GM19193 (cell line): ENCODE measurements around the gene PTX4.

Experiments
- POLR2A ChIP-seq: IDR thresholded peaks from 4 replicates; pipeline ENCODE4 v1.6.1; 2011; ENCODE audit not compliant: insufficient read depth, insufficient read length; ENCODE audit errors: extremely low read depth

Gene PTX4

DNA sequence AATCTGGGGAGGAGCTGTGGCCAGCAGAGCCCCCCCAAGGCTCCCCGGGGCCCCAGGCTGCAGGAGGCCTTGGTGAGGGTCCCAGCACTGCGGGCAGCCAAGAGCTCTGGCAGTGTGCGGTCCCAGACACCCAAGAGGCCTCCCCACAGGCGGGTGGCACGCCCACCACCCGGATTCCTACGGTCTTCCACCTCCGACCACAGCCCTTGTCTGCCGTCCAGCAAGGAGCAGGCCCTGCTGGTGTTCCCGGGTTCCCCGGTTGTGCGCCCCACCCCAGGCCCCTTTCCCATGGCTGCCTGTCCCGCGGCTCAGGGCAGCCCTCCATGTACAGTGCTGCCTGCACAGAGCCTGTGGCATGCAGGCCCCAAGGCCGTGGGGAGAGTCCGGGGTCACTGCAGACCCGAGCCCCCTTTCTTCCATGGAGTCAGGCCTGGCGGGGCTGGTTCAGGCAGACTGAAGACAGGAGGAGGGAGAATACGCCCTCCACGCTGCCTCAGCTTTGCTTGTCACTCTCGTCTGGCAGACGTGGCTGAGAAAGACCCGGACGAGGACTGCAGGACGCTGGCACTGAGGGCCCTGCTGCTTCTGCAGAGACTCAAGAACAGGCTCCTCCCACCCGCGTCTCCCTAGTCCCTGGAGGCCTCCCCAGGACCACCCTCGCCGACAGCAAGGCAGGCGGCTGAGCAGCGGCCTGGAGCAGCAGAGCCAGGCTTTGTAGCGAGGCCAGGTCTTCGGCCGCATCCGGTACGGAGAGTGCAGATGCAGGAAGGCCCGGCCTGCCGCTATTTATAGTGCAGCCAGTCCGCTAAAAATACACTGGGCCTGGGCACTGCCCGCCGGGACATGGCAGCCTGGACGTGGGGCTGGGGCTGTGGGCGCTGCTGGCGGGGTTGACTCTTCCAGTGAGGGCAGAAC is 20.8 kb upstream of the PTX4 start:
- TF ChIP-seq POLR2A = no peak

DNA sequence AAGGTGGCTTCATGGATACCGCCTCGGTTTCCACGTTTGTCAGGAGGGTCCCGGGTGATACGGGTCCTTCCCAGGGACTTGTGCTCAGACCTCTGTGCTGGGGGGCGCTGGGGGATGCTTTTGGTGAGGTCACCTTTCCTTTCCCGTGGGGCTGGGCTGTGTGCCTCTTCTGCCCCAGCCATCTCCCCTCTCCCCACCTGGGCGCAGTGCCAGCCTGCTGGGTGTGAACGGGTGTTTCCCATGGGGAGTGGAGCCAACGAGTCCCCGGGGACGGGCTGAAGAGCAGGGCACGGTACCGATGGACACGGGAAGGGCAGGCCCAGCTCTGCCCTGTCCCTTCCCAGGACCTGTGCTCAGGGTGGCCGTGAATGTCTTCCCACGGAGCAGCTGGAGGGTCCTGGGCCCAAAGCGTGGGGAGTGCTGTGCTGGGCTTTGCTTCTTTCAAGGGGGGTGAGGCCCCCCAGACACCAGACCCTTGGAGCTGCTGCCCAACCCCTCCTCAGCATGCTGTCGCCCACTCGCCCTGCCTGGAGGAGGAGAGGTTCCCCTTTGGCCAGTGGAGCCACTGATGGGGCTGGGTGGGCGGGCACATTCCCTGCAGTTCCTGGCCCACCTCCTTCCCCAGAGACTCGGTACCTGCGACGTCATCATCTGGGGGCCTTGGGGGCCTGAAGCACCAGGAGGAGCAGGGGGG is 19.9 kb upstream of the PTX4 start:
- TF ChIP-seq POLR2A = no peak

DNA sequence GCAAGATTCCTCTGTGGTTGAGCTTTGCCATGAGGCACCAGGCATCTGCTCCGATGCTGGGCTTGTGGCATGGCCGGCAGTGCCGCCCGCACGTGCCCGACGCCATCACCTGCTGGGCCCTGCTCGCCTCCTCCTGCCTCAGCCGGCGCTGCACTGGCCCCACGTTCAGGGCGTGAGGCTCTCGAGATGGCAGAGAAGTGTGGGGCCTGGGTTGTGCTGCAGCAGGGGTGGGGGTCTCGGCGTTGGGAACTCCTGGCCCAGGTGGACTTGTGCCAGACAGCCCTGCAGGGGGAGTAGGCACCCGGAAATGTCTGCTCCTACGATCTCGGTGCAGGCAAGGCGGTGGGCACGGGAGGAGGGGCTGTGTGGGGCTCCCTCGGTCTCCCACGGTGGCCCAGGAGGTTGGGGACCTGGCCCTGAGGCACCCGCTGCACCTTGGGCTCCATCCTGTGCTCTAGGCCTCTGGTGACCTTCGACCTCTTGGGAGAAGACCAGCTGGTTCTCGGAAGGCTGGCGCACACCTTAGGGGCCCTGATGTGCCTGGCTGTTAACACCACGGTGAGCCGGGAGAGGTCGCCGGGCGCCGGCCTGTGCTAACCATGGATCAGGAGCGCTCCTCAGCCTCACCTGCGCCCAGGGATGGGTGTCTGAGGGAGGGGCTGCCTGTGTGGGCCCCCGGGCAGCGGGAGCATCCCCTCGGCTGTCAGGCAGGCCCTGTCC is 17.9 kb upstream of the PTX4 start:
- no peak for TF ChIP-seq POLR2A

DNA sequence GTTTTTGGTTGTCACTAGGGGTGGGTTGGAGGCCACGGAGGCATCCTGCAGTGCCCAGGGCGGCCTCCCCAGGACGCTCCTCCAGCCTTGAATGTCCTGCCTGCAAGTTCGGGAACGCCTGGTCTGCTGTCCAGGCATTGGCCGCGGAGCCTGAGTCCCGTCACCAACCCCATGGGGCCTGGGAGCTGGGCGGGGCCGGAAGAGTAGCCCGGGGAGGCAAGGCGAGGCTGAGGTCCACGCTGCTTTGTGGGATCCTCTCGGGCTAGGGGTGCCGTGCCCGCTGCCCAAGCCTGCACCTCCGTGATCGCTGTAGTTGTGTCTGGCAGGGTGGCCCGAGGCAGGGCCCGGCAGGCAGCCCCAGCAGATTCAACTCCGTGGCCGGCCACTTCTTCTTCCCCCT is 17.2 kb upstream of the PTX4 start:
- TF ChIP-seq POLR2A = no peak

DNA sequence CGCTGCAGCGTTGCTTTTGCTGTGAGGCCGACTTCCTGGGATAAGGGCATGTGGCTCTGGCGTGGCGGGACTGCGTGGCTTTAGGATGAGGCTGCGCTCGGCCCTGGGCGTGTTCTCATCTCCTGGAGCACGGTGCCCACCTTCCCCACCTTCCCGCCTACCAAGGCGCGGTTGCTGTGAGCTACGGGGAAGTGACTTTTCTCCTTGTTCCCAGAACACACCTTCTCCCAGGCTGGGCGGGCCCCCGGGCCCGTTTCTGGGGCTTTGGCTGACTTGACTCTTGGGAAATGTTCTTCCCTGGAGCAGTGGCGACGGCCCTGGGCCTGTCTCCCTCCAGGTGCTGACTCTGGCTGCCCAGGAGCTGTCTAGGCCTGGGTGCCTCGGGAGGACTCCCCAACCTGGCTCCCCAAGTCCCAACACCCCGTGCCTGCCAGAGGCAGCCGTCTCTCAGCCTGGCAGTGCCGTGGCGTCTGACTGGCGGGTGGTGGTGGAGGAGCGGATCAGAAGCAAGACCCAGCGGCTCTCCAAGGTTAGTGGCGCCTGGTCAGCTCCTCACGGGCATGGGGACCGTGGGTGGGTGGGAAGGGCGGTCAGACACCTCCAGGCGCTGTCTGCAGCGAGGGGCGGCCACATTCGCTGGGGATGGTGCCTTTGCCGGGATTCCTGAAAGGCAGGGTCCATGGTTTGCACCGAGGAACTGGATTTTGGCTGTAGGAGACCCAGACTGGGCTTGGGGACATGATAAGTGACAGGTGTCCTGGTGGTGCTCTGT is 16.5 kb upstream of the PTX4 start:
- no peak for TF ChIP-seq POLR2A

DNA sequence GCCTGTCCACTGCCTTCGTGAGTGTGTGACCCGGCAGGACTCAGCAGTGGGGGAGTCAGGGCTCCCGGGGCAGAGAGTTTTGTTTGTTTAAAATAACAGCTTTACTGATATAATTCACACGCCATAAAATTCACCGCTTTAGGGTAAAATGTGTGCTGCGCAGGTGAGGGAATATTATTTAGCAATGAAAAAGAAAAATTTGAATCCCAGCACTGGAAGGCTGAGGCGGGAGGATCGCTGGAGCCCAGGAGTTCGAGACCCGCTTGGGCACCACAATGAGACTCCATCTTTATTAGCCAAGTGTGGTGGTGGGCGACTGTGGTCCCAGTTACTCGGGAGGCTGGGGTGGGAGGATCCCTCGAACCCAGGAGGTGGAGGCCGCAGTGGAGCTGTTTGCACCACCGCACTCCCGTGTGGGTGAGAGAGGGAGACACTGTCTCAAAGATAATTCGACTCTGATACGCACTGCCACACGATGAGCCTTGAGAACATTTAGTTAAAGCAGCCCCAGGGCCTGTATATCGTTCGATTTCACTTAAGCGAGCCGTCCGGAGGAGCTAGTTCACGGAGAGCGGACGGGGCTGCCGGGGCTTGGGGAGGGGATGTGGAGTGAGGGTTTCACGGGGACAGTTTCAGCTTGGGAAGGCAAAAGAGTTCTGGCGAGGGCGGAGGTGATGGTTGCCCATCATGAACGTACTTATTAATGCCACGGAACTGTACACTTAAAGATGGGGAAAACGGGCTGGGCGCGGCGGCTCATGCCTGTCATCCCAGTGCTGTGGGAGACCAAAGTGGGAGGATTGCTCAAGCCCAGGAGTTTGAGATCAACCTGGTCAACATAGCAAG is 14.6 kb upstream of the PTX4 start:
- TF ChIP-seq POLR2A = no peak

DNA sequence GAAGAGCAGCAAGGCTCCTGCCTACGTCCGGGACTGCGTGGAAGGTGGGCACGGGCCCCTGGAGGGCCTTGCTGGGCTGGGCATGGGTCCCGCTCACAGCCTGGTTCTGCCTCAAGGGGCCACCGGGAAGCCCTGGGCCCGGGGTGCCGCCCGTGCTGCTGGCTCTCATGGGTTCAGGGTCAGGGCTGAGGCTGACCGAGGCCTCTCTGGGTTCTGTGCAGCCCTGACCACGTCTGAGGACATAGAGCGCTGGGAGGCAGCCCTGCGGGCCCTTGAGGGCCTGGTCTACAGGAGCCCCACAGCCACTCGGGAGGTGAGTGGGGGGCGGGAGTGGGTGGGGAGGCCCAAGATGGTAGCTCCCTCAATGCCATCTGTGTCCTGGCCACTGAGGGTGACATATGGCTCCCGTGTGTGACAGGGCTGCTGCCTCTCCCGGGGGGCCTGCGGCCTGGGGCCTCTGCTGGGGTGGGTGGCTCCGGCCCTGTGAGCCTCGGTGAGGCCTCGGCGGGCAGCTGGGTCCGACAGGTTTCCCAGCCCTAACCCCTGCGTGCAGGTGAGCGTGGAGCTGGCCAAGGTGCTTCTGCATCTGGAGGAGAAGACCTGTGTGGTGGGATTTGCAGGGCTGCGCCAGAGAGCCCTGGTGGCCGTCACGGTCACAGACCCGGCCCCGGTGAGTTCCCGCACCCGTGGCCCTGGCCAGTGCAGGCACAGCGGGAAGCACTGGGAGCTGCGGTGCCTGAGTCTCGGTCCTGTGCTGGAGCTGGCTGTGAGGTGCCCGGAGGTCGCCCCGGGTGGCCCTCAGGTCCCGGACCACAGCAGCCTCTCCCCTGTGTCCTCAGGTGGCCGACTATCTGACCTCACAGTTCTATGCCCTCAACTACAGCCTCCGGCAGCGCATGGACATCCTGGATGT is 13.6 kb upstream of the PTX4 start:
- no peak for TF ChIP-seq POLR2A

DNA sequence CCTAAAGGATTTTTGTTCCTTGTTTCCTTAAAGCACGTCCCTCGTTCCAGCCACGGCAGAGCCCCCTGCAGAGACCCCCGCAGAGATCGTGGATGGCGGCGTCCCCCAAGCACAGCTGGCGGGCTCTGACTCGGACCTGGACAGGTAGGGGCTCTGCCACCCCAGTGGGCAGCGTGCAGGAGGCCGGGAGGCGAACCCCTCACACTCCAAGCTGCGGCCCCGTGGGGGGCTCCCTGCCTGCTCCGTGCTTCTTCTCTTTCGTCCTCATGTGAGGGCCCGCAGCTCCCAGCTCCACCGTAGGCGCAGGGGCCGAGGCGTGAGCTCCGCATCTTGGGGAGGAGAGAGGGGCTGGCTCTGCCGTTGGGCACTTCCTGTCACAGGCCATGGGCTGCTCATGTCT is 12.9 kb upstream of the PTX4 start:
- TF ChIP-seq POLR2A = no peak

DNA sequence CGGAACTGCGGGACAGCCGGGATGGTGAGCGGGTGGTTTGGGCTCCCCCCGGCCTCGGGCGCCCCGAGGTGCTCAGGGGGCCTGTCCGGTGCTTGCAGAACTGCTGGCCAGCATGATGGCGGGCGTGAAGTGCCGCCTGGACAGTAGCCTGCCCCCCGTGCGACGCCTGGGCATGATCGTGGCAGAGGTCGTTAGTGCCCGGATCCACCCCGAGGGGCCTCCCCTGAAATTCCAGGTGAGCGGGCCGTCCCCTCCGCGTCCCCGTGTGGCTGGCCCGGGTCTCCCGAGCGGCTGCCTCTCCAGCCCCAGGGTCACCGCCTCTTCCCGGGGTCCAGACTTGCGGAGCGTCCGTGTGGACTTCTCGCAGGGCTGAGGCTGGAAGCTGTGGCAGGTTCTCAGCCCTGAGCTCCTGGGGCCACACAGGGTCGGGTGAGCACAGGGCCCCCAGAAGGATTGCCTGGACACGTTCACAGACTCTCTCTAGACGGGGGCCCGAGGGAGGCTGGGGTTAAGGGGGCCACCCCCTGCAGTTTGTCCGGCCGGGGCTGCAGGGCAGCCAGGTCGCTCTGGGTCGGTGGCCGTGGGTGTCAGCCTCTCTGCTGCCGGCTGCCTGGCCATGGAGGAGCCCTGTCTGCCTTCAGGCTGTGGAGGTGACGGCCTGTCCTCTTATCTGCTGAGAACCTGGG is 11.9 kb upstream of the PTX4 start:
- no peak for TF ChIP-seq POLR2A

DNA sequence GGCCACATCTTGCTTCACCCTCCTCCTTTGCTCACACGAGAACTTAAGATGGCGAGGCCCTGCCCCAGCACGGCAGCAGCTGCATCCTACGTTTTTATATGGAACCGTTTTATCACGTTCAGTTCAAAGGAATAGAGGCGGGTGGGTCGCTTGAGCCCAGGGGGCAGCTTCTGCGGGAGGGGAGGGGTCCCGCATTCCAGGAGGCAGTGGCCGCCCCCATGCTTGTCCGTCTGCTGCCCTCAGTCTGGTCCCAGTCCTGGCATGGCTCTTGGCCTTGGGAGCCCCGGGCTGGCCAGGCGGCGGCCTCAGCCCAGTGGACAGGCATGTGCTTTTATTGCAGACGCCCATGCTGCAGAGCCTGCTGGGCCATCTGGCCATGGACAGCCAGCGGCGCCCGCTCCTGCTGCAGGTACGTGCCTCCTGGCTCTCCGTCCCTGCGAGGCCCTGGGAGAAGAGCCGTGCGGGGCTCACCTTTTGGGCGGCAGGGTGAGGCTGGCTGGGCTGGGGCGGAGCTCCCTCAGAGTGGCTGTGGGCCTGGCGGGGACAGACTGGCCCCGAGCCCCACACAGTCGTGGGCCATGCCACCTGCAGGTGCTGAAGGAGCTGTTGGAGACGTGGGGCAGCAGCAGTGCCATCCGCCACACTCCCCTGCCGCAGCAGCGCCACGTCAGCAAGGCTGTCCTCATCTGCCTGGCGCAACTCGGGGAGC is 11.2 kb upstream of the PTX4 start:
- no peak for TF ChIP-seq POLR2A

DNA sequence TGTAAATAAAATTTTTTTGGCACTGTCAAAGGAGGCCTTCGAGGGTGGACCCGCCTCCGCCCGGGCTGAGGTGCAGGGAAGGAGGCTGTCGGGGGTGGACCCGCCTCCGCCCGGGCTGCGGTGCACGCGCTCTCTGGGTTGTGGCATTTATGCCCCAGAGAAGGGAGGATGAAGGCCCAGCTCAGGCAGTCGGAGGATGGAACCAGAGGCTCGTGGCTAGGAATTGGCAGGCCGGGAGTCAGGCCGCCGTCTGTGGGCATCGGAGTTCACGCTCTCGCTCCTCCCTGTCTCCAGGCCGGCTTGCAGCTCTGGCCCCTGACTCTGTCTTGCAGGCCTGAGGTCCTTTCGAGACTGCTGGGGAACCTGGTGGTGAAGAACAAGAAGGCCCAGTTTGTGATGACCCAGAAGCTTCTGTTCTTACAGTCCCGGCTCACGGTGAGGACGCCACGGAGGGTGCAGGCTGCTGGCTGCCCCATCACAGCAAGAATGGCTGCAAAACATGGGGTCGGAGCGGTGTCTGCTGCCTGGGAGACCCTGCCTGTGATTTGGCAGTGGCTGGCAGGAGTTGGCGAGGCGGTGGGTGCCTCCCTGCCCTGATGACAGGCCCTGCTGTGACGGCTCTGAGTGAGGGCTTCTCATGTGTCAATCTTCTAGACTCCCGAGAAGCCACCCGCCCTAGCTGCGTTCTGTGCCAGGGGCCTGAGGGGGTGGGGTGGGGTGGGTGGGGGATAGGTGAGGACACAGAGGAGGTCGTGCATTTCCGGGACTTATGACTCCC is 10.3 kb upstream of the PTX4 start:
- no peak for TF ChIP-seq POLR2A
